ENCODE data around the gene RNF208. TPM values are rescaled to one million over a fixed set of nuclear protein-coding genes. Genes with fewer than 3 reads are reported as not detected.

RNF208 gene
- total RNA-seq, 2 donors from 2014 or later = 10.5 to 15.6 TPM

GRCh38 chr9:137216188-137216965 is 5.7 kb downstream of the RNF208 start:
- no peaks in the 10 kb centered on the region for H3K9me3 Mint-ChIP-seq
- Histone ChIP-seq H3K36me3 (ENCODE audit: control insufficient read depth, insufficient read depth, low read length) (peaks cover 8% of the 10 kb centered on the region), H3K4me1 (ENCODE audit: control insufficient read depth, insufficient read depth, low read length) (peaks cover 23% of the 10 kb centered on the region), H3K9me3 (ENCODE audit: control insufficient read depth, low read length) (no peaks in the 10 kb centered on the region), H3K27ac (ENCODE audit: low read depth, low read length) (no peak overlapping the region), H3K27me3 (ENCODE audit: control insufficient read depth, insufficient read depth, low read length, poor library complexity, severe bottlenecking) (no peaks in the 10 kb centered on the region), H3K4me3 (ENCODE audit: low read length) (no peak overlapping the region), H3K9ac (ENCODE audit: extremely low read depth, low read length, poor library complexity, severe bottlenecking) (no peak overlapping the region)
- no peak for DNase-seq
- no peak overlapping the region for H3K27ac Mint-ChIP-seq
- no peak overlapping the region for H3K4me3 Mint-ChIP-seq
- TF ChIP-seq CTCF (conservative IDR thresholded peaks at IDR 0.05) = no peak
- H3K36me3 Mint-ChIP-seq (ENCODE audit: low read depth) = peaks cover 12% of the 10 kb centered on the region
- H3K27me3 Mint-ChIP-seq (ENCODE audit: insufficient read depth) = no peaks in the 10 kb centered on the region
- WGBS, 2 experiments (ENCODE audit: insufficient coverage in 1 of 2, insufficient read length in 1 of 2) = 94 to 98% methylated on average over 21 to 30 of the region's 30 CpGs
- H3K4me1 Mint-ChIP-seq = peaks cover 15% of the 10 kb centered on the region

- Histone ChIP-seq H3K9me3 (ENCODE audit: control insufficient read depth, low read length) (no peaks in the 10 kb centered on the region), H3K4me1 (ENCODE audit: control insufficient read depth, insufficient read depth, low read length) (peaks cover 20% of the 10 kb centered on the region), H3K4me3 (ENCODE audit: low read length) (no peak overlapping the region), H3K9ac (ENCODE audit: extremely low read depth, low read length, poor library complexity, severe bottlenecking) (no peak overlapping the region), H3K36me3 (ENCODE audit: control insufficient read depth, insufficient read depth, low read length) (peaks cover 9% of the 10 kb centered on the region), H3K27me3 (ENCODE audit: control insufficient read depth, insufficient read depth, low read length, poor library complexity, severe bottlenecking) (no peaks in the 10 kb centered on the region), H3K27ac (ENCODE audit: low read depth, low read length) (no peak overlapping the region)
- 93 to 95% methylated on average over 17 to 22 of the region's 22 CpGs for WGBS, 2 experiments (ENCODE audit: insufficient coverage in 1 of 2, insufficient read length in 1 of 2)
- H3K9me3 Mint-ChIP-seq = no peaks in the 10 kb centered on the region
- TF ChIP-seq CTCF (conservative IDR thresholded peaks at IDR 0.05) = no peak
- no peak overlapping the region for H3K27ac Mint-ChIP-seq
- peaks cover 15% of the 10 kb centered on the region for H3K4me1 Mint-ChIP-seq
- H3K36me3 Mint-ChIP-seq (ENCODE audit: low read depth) = peaks cover 16% of the 10 kb centered on the region
- H3K27me3 Mint-ChIP-seq (ENCODE audit: insufficient read depth) = no peaks in the 10 kb centered on the region
- H3K4me3 Mint-ChIP-seq = no peak overlapping the region
- no peak for DNase-seq
Measured at GRCh38 chr9:137215196-137215986, 6.6 kb downstream of the RNF208 start.

GRCh38 chr9:137214620-137215019 is 7.4 kb downstream of the RNF208 start:
- H3K9ac ChIP-seq (ENCODE audit: extremely low read depth, low read length, poor library complexity, severe bottlenecking) = no peak overlapping the region
- H3K4me1 Mint-ChIP-seq = peaks cover 15% of the 10 kb centered on the region
- TF ChIP-seq CTCF (conservative IDR thresholded peaks at IDR 0.05) = no peak
- no peak overlapping the region for H3K27ac ChIP-seq (ENCODE audit: low read depth, low read length)
- no peak overlapping the region for H3K4me3 Mint-ChIP-seq
- H3K36me3 ChIP-seq (ENCODE audit: control insufficient read depth, insufficient read depth, low read length) = peaks cover 14% of the 10 kb centered on the region
- H3K27me3 Mint-ChIP-seq (ENCODE audit: insufficient read depth) = no peaks in the 10 kb centered on the region
- no peaks in the 10 kb centered on the region for H3K9me3 Mint-ChIP-seq
- H3K4me3 ChIP-seq (ENCODE audit: low read length) = no peak overlapping the region
- peaks cover 19% of the 10 kb centered on the region for H3K4me1 ChIP-seq (ENCODE audit: control insufficient read depth, insufficient read depth, low read length)
- H3K36me3 Mint-ChIP-seq (ENCODE audit: low read depth) = peaks cover 19% of the 10 kb centered on the region
- WGBS, 2 experiments (ENCODE audit: insufficient coverage in 1 of 2, insufficient read length in 1 of 2) = 95 to 98% methylated on average over 15 to 19 of the region's 19 CpGs
- DNase-seq = no peak
- no peak overlapping the region for H3K27ac Mint-ChIP-seq
- no peaks in the 10 kb centered on the region for H3K9me3 ChIP-seq (ENCODE audit: control insufficient read depth, low read length)
- H3K27me3 ChIP-seq (ENCODE audit: control insufficient read depth, insufficient read depth, low read length, poor library complexity, severe bottlenecking) = no peaks in the 10 kb centered on the region

Data from endodermal cell (in vitro differentiated cells).